Spleen (tissue), 11 donors: ENCODE measurements around the gene CFAP77. TPM values are rescaled to one million over a fixed set of nuclear protein-coding genes. Genes with fewer than 3 reads are reported as not detected.

Source experiments
- DNase-seq: peaks from one replicate; pipeline ENCODE4 v3.0.0-alpha.2; 2020
- H3K27ac ChIP-seq, 8 donors: fragments of 200-600 bp; sonication (generic) in 7 of 8; 1 replicate in 4 of 8; 2 replicates in 4 of 8; pipeline versions ENCODE4 v1.5.0 to v1.8.0; 2016 to 2021; ENCODE audit warnings: inconsistent platforms in 4 of 8, mild to moderate bottlenecking in 4 of 8, moderate library complexity in 1 of 8
- H3K27me3 ChIP-seq, 7 donors: fragments of 200-600 bp; sonication (generic) in 6 of 7; replicated peaks in 1 of 7; 1 replicate in 4 of 7; 2 replicates in 3 of 7; pipeline versions ENCODE4 v1.5.0 to v1.8.0; 2016 to 2021; ENCODE audit warnings: inconsistent platforms in 3 of 7, mild to moderate bottlenecking in 1 of 7
- H3K36me3 ChIP-seq, 6 donors: fragments of 200-600 bp; sonication (generic) in 5 of 6; 1 replicate in 4 of 6; 2 replicates in 2 of 6; pipeline versions ENCODE4 v1.5.0 to v1.8.0; 2016 to 2021; ENCODE audit warnings: inconsistent platforms in 2 of 6
- H3K4me1 ChIP-seq, 6 donors: fragments of 200-600 bp; sonication (generic) in 5 of 6; 1 replicate in 3 of 6; 2 replicates in 3 of 6; pipeline versions ENCODE4 v1.5.0 to v1.8.0; 2016 to 2021; ENCODE audit warnings: inconsistent platforms in 3 of 6
- H3K4me3 ChIP-seq, 8 donors: fragments of 200-600 bp; sonication (generic) in 7 of 8; 1 replicate in 4 of 8; 2 replicates in 4 of 8; pipeline versions ENCODE4 v1.5.0 to v1.8.0; 2016 to 2021; ENCODE audit warnings: inconsistent platforms in 4 of 8, mild to moderate bottlenecking in 4 of 8, moderate library complexity in 2 of 8
- H3K9me3 ChIP-seq, 8 donors: fragments of 200-600 bp; sonication (generic) in 7 of 8; 1 replicate in 4 of 8; 2 replicates in 4 of 8; pipeline versions ENCODE4 v1.5.0 to v1.8.0; 2016 to 2021; ENCODE audit warnings: inconsistent platforms in 4 of 8
- CTCF ChIP-seq, 11 experiments: fragments of 200-600 bp in 7 of 11; fragments of 450-650 bp in 4 of 11; sonication (generic) in 4 of 11; IDR thresholded peaks in 8 of 11; conservative IDR thresholded peaks in 3 of 11; 1 replicate in 7 of 11; 2 replicates in 4 of 11; pipeline versions ENCODE4 v1.4.0 to v1.8.0; 2016 to 2021; ENCODE audit warnings: antibody characterized with exemption in 11 of 11, inconsistent platforms in 4 of 11, mild to moderate bottlenecking in 1 of 11
- POLR2A ChIP-seq, 3 donors: fragments of 450-650 bp; IDR thresholded peaks; one replicate each; pipeline ENCODE4 v1.5.1; 2017; ENCODE audit warnings: antibody characterized with exemption in 3 of 3, mild to moderate bottlenecking in 1 of 3
- POLR2AphosphoS5 ChIP-seq, 3 donors: sonication (generic); formaldehyde crosslinking; IDR thresholded peaks; one replicate each; pipeline ENCODE4 v1.5.1; 2017; ENCODE audit warnings: antibody characterized with exemption in 3 of 3
- whole genome bisulfite sequencing, 5 donors: extraction: QIAGEN DNeasy Blood & Tissue Kit in 3 of 5; methylation state at CpG; one replicate each; pipeline versions ENCODE4 v1.1.5 to v1.1.7; 2013 to 2018; 5-methylcytosine and 5-hydroxymethylcytosine counted together
- intact Hi-C: fragments of 100-400 bp; cut with DNase I; formaldehyde crosslinking; loops from one replicate; pipeline ENCODE4 v1.15.0; 2023; ENCODE audit warnings: low total_unique reads
- polyA plus RNA-seq, 3 donors: library from polyadenylated mRNA; stranded (reverse); fragments of 200-250 nt; gene quantifications; one replicate each; pipeline ENCODE4 v1.2.1, GENCODE V29; 2013
- total RNA-seq, 7 donors: library from RNA; depleted of rRNA in 3 of 7; stranded (reverse); fragments of >200 nt in 3 of 7; fragmentation: NEBNext Ultra II Directional in 4 of 7; extraction: Animal tissue kit (Norgen Biotek cat#: 25700) in 4 of 7; gene quantifications; one replicate each; pipeline versions ENCODE4 v1.1.0 to v1.2.1, GENCODE V29; 2016 to 2021
- donor health status: healthy with polysubstance abuse.
- donor health status: DM: no; HTN: no; CAD: no; lungs with moderate emphysema.
- donor health status: DM: no; HTN: no; CAD: no.
- donor health status: Bipolar disorder and iron deficiency.
- donor health status: healthy.
- donor health status: DM: no; HTN: no; CAD: no.
- donor health status: DM: yes; HTN: yes; CAD: no.

Gene CFAP77
- total and polyA plus RNA-seq, 10 donors, result 0.06 TPM; not detected in 9

DNA sequence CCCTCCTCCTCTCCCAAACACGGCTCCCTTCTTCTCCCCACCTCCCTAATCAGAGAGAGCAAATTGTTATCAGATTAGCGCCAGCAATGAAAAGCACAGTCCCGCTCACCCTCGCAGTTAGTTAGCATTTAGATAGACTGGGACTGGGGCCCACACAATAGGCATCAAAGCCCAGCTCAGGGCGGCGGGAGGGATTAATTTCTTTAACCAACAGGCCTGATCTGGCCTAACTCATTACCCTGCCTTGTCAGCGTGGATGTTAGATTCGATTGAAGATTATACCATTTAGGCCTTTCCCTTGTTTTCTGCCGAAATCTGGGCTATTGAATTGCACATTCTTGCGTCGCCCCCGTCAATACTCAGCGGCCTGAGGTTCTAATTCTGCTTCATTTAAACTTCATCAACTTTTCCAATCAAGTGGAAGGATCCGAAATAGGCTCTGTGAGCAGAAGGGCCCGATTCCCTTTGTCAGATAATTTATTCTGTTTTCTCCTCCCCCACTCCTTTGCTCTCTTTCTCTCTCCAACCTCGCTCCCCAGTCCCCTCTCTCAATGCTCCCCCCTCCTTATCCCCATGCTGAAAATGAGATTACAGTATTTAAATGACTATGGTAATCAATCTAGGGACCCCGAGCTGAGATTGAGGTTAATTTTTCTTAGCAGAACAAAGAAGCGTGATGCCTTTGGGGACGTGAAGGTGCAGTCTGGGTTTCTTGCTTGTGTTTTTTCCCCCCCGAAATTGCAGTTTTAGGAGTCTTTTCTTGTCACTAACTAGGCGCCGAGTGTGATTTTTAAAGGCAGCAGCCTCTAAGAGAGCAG is 15.1 kb downstream of the CFAP77 start:
- Histone ChIP-seq H3K27me3 (peaks cover 0 to 86% (median 3%) of the 10 kb centered on the region in 7 donors), H3K9me3 (no peaks in the 10 kb centered on the region), H3K36me3 (no peaks in the 10 kb centered on the region), H3K27ac (no peak overlapping the region), H3K4me3 (no peak overlapping the region), H3K4me1 (no peaks in the 10 kb centered on the region)
- DNase-seq, result no peak
- WGBS, 5 donors, result 42 to 65% (median 55%) methylated on average over 22 of the region's 22 CpGs
- TF ChIP-seq POLR2AphosphoS5 (IDR thresholded peaks at IDR 0.05) (no peak), CTCF (IDR thresholded peaks at IDR 0.05 in 8 of 11, conservative IDR thresholded peaks at IDR 0.05 in 3 of 11) (no peak), POLR2A (IDR thresholded peaks at IDR 0.05) (no peak)
- intact Hi-C loops, result no loop called here

GRCh38 chr9:132425675-132426062 is 15.7 kb downstream of the CFAP77 start:
- Histone ChIP-seq H3K27me3 (peaks cover 0 to 83% (median 3%) of the 10 kb centered on the region in 7 donors), H3K9me3 (no peaks in the 10 kb centered on the region), H3K4me3 (no peak overlapping the region), H3K36me3 (no peaks in the 10 kb centered on the region), H3K27ac (no peak overlapping the region), H3K4me1 (no peaks in the 10 kb centered on the region)
- 51 to 60% (median 57%) methylated on average over 7 of the region's 7 CpGs for WGBS, 5 donors
- intact Hi-C loops, result no loop called here
- TF ChIP-seq POLR2A (IDR thresholded peaks at IDR 0.05) (no peak), POLR2AphosphoS5 (IDR thresholded peaks at IDR 0.05) (no peak), CTCF (IDR thresholded peaks at IDR 0.05 in 8 of 11, conservative IDR thresholded peaks at IDR 0.05 in 3 of 11) (no peak)
- DNase-seq, result no peak

DNA sequence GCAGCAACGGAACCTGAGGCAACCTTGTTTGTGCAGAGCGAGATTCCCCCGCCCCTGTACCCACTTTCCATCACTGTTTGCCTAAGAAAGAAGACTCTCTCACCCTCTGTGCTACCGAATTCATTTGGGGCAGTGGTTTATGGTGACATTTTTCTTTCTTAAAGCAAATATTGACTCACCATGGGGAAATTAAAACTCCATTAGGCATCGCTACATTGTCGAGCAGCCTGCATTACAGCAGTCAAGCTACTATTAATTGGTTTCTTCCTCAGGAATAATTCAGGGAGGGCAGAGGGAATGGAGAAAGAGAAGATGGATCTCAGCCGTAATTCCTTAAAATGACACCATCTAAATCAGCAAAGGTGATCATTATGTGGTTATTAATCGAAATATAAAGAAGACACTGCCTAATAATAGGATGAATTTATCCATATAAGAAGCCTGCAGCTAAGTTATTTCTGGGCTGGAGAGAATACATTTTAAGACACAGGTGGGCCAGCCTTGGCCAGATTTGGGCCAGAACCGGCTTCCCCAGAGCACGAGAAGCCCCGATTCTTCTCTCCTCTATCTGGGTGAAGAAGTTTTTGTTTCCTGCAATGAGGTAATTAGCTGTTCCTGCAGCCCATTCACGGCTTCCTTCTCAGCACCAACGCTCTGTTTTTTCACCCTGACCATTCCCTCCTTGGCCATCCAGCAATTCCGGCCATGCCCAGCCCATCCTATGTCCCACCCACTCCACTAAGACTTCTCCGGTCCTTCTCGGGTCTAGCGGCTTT is 16.8 kb downstream of the CFAP77 start:
- H3K27ac ChIP-seq, result no peak overlapping the region
- no peak overlapping the region for H3K4me3 ChIP-seq
- H3K36me3 ChIP-seq, result no peaks in the 10 kb centered on the region
- H3K4me1 ChIP-seq, result no peaks in the 10 kb centered on the region
- intact Hi-C loops, result no loop called here
- no peaks in the 10 kb centered on the region for H3K9me3 ChIP-seq
- no peak for DNase-seq
- TF ChIP-seq POLR2A (IDR thresholded peaks at IDR 0.05), result no peak
- TF ChIP-seq CTCF (IDR thresholded peaks at IDR 0.05 in 8 of 11, conservative IDR thresholded peaks at IDR 0.05 in 3 of 11), result no peak
- TF ChIP-seq POLR2AphosphoS5 (IDR thresholded peaks at IDR 0.05), result no peak
- 41 to 50% (median 45%) methylated on average over 17 of the region's 17 CpGs for WGBS, 5 donors
- H3K27me3 ChIP-seq, result peaks cover 0 to 82% (median 3%) of the 10 kb centered on the region in 7 donors

DNA sequence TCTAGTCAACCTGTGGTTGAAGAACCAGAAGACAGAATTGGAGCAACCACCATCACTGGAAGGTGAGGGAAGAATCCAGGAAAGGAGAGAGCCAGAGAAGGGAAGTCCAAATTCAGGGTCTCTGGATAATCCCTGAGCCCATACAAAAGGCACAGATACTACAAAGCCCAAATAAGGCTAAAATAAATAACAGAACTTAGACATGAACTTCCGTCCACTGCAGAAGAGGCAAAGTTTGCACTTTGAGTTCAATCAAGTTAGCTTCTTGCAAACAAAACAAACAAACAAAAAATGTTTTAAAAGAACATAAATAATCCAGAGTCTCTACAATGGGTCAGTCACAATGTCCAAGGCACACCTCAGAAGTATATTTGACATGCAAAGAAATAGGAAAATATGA is 21.0 kb downstream of the CFAP77 start:
- peaks cover 0 to 84% (median 0%) of the 10 kb centered on the region in 7 donors for H3K27me3 ChIP-seq
- 77 to 92% (median 89%) methylated on average over 1 of the region's 1 CpG for WGBS, 5 donors
- no peaks in the 10 kb centered on the region for H3K4me1 ChIP-seq
- no peak overlapping the region for H3K27ac ChIP-seq
- intact Hi-C loops, result no loop called here
- H3K9me3 ChIP-seq, result no peaks in the 10 kb centered on the region
- no peak overlapping the region for H3K4me3 ChIP-seq
- H3K36me3 ChIP-seq, result no peaks in the 10 kb centered on the region
- TF ChIP-seq POLR2AphosphoS5 (IDR thresholded peaks at IDR 0.05), result no peak
- TF ChIP-seq CTCF (IDR thresholded peaks at IDR 0.05 in 8 of 11, conservative IDR thresholded peaks at IDR 0.05 in 3 of 11), result no peak
- no peak for TF ChIP-seq POLR2A (IDR thresholded peaks at IDR 0.05)
- no peak for DNase-seq
